ENCODE measurements around the gene MANEAL.
A peak's percentile ranks its signal among the peaks of the same experiment; 100 is the strongest.

The MANEAL gene

GRCh38 chr1:37807220-37807554 lies 13.5 kb downstream of the MANEAL start:
- no peak for TF ChIP-seq CTCF (IDR thresholded peaks at IDR 0.05; ENCODE audit: insufficient read depth, low read depth, low read length, missing control alignments)
- DNase-seq (ENCODE audit: low read depth): no peak
- H3K4me3 ChIP-seq (ENCODE audit: low read length): peak overlapping the region; percentile 89

- peak; percentile 95 for DNase-seq (ENCODE audit: low read depth)
- no peak for TF ChIP-seq CTCF (IDR thresholded peaks at IDR 0.05; ENCODE audit: insufficient read depth, low read depth, low read length, missing control alignments)
- peak within 1 kb of the TSS; percentile 89 for H3K4me3 ChIP-seq (ENCODE audit: low read length)
Measured at GRCh38 chr1:37807555-37808368, 14.1 kb downstream of the MANEAL start, which contains the start of the genes C1orf122 and YRDC. Gene C1orf122, plus strand, starts transcription at chr1:37807790. Its CDS starts 615 bp downstream, at chr1:37808405. Gene YRDC, minus strand, starts transcription at chr1:37808208. Its CDS starts 28 bp downstream, at chr1:37808180.

- DNase-seq (ENCODE audit: low read depth): peak; percentile 77
- peak overlapping the region; percentile 89 for H3K4me3 ChIP-seq (ENCODE audit: low read length)
- no peak for TF ChIP-seq CTCF (IDR thresholded peaks at IDR 0.05; ENCODE audit: insufficient read depth, low read depth, low read length, missing control alignments)
Measured at GRCh38 chr1:37808369-37809319, 15.0 kb downstream of the MANEAL start.

- no peak overlapping the region for H3K4me3 ChIP-seq (ENCODE audit: low read length)
- DNase-seq (ENCODE audit: low read depth): no peak
- no peak for TF ChIP-seq CTCF (IDR thresholded peaks at IDR 0.05; ENCODE audit: insufficient read depth, low read depth, low read length, missing control alignments)
Measured at GRCh38 chr1:37809942-37810341, 16.3 kb downstream of the MANEAL start.

GRCh38 chr1:37811027-37811655 lies 17.5 kb downstream of the MANEAL start:
- peak; percentile 91 for TF ChIP-seq CTCF (IDR thresholded peaks at IDR 0.05; ENCODE audit: insufficient read depth, low read depth, low read length, missing control alignments)
- peak; percentile 82 for DNase-seq (ENCODE audit: low read depth)
- no peak overlapping the region for H3K4me3 ChIP-seq (ENCODE audit: low read length)

- no peak for TF ChIP-seq CTCF (IDR thresholded peaks at IDR 0.05; ENCODE audit: insufficient read depth, low read depth, low read length, missing control alignments)
- no peak overlapping the region for H3K4me3 ChIP-seq (ENCODE audit: low read length)
- no peak for DNase-seq (ENCODE audit: low read depth)
Measured at GRCh38 chr1:37813529-37814145, 20.0 kb downstream of the MANEAL start.
